HG03045 (cell line): ENCODE data around the gene SCGB1D2.
"Not testable (repeated sequence)": the region's sequence is repeated elsewhere in the genome, so short reads cannot be mapped to it uniquely, and the experiment has no call there.

ENCODE experiments used
- ATAC-seq: cut with Tn5 transposase; IDR thresholded peaks from one replicate; pipeline ENCODE4 v1.9.1; 2021; ENCODE audit warnings: mild to moderate bottlenecking, moderate library complexity; ENCODE audit not compliant: unreplicated experiment

Gene SCGB1D2

GRCh38 chr11:62242021-62242420 is at the start of gene SCGB1D2:
Gene SCGB1D2 (plus strand): TSS chr11:62242239. CDS start chr11:62242308, 69 bp downstream.
- ATAC-seq, result no peak

- no peak for ATAC-seq
These were observed 48.1 kb upstream of the SCGB1D2 start for GRCh38 chr11:62193952-62194351.

- ATAC-seq, result not testable (repeated sequence)
These were observed 47.0 kb upstream of the SCGB1D2 start for GRCh38 chr11:62195010-62195409.

- no peak for ATAC-seq
These were observed 46.1 kb upstream of the SCGB1D2 start for GRCh38 chr11:62195945-62196344.

- not testable (repeated sequence) for ATAC-seq
These were observed 44.6 kb upstream of the SCGB1D2 start for GRCh38 chr11:62197400-62197799.

- ATAC-seq, result no peak
These were observed 40.7 kb upstream of the SCGB1D2 start for GRCh38 chr11:62201376-62201775.

- ATAC-seq, result no peak
These were observed 39.1 kb upstream of the SCGB1D2 start for GRCh38 chr11:62202910-62203309.

- no peak for ATAC-seq
These were observed 37.6 kb upstream of the SCGB1D2 start for GRCh38 chr11:62204430-62204829.

- ATAC-seq, result no peak
These were observed 36.6 kb upstream of the SCGB1D2 start for GRCh38 chr11:62205441-62205840.

- not testable (repeated sequence) for ATAC-seq
These were observed 35.6 kb upstream of the SCGB1D2 start for GRCh38 chr11:62206276-62207066.

- no peak for ATAC-seq
These were observed 33.3 kb upstream of the SCGB1D2 start for GRCh38 chr11:62208785-62209144.

GRCh38 chr11:62217191-62217748 is 24.8 kb upstream of the SCGB1D2 start:
- ATAC-seq, result no peak

GRCh38 chr11:62221498-62221897 is 20.5 kb upstream of the SCGB1D2 start:
- ATAC-seq, result no peak

- no peak for ATAC-seq
These were observed 18.9 kb upstream of the SCGB1D2 start for GRCh38 chr11:62223095-62223494.

GRCh38 chr11:62233730-62234129 is 8.3 kb upstream of the SCGB1D2 start:
- ATAC-seq, result no peak

GRCh38 chr11:62236187-62236586 is 5.9 kb upstream of the SCGB1D2 start:
- ATAC-seq, result no peak

- ATAC-seq, result no peak
These were observed 4.5 kb upstream of the SCGB1D2 start for GRCh38 chr11:62237499-62237898.

- ATAC-seq, result no peak
These were observed 3.9 kb upstream of the SCGB1D2 start for GRCh38 chr11:62238151-62238550.

- ATAC-seq, result no peak
These were observed 944 bp upstream of the SCGB1D2 start for GRCh38 chr11:62241095-62241494.

GRCh38 chr11:62245271-62245753 is 3.3 kb downstream of the SCGB1D2 start:
- no peak for ATAC-seq

GRCh38 chr11:62251698-62252097 is 9.7 kb downstream of the SCGB1D2 start:
- ATAC-seq, result no peak

GRCh38 chr11:62253999-62254542 is 12.0 kb downstream of the SCGB1D2 start:
- no peak for ATAC-seq
